SK-N-MC (cell line): Measurements from ENCODE around the gene ZNF593OS.

Experiments used
- DNase-seq: peaks from one replicate; pipeline ENCODE4 v3.0.0-alpha.2; 2011; ENCODE audit warnings: low read depth, low spot score
- H3K27ac ChIP-seq: fragments of 200-600 bp; sonication (generic); 2 replicates; pipeline ENCODE4 v1.5.1; 2016; ENCODE audit warnings: mixed run types
- H3K36me3 ChIP-seq: fragments of 200-600 bp; sonication (generic); 2 replicates; pipeline ENCODE4 v1.6.1; 2017; ENCODE audit warnings: antibody characterized with exemption, low read length, mixed read lengths; ENCODE audit not compliant: insufficient read depth
- H3K4me3 ChIP-seq: fragments of 200-600 bp; sonication (generic); 2 replicates; pipeline ENCODE4 v1.5.1; 2016
- H3K9ac ChIP-seq: fragments of 200-600 bp; sonication (generic); 2 replicates; pipeline ENCODE4 v1.8.0; 2017; ENCODE audit warnings: mixed run types, mixed read lengths; ENCODE audit not compliant: insufficient read length
- H3K9me3 ChIP-seq: fragments of 200-600 bp; sonication (generic); 2 replicates; pipeline ENCODE4 v1.6.1; 2017; ENCODE audit warnings: low read depth, mild to moderate bottlenecking, antibody characterized with exemption, low read length, moderate library complexity, mixed read lengths
- EZH2 ChIP-seq: fragments of 200-600 bp; sonication (generic); IDR thresholded peaks from one replicate; pipeline ENCODE4 v1.6.1; 2017; ENCODE audit warnings: antibody characterized with exemption
- FOXP2 ChIP-seq: optimal IDR thresholded peaks from 2 replicates; pipeline ENCODE3; 2011; ENCODE audit warnings: mild to moderate bottlenecking, moderate library complexity; ENCODE audit not compliant: insufficient read depth; ENCODE audit errors: extremely low read length, control extremely low read depth
- POLR2AphosphoS5 ChIP-seq: IDR thresholded peaks from 2 replicates; pipeline ENCODE4 v1.6.1; 2012; ENCODE audit warnings: mild to moderate bottlenecking, low read depth, low read length, borderline replicate concordance

ZNF593OS gene

GRCh38 chr1:26171084-26172072 lies at the start of gene ZNF593OS:
ZNF593OS (minus strand) TSS chr1:26171832; CDS start chr1:26171661, 171 bp downstream.
- no peak for DNase-seq
- TF ChIP-seq POLR2AphosphoS5, result no peak
- TF ChIP-seq EZH2, result no peak
- TF ChIP-seq FOXP2, result no peak
- Histone ChIP-seq H3K27ac (no peak within 1 kb of the TSS), H3K4me3 (peak within 1 kb of the TSS; percentile 91), H3K36me3 (no peaks in the 10 kb centered on the region; the same call in 1 of the 2 replicates), H3K9ac (peak within 1 kb of the TSS; percentile 92), H3K9me3 (no peaks in the 10 kb centered on the region)

DNA sequence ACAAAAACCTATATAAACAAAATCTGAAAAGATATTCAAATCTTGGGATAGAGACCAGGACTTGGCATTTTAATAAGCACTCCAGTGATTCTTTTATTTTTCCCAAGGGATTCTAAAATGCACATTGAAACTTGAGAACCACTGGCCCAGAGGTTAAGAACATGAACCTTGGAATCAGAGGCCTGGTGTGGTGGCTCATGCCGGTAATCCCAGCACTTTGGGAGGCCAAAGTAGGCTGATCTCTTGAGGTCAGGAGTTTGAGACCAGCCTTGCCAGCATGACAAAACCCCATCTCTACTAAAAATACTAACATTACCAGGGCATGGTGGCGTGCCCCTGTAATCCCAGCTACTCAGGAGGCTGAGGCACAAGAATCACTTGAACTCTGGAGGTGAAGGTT lies 49.5 kb upstream of the ZNF593OS start:
- H3K4me3 ChIP-seq, result no peak overlapping the region
- TF ChIP-seq FOXP2, result no peak
- no peak for TF ChIP-seq EZH2
- no peaks in the 10 kb centered on the region for H3K9me3 ChIP-seq
- DNase-seq, result no peak
- H3K36me3 ChIP-seq, result no peaks in the 10 kb centered on the region
- H3K27ac ChIP-seq, result no peak overlapping the region
- no peak overlapping the region for H3K9ac ChIP-seq

DNA sequence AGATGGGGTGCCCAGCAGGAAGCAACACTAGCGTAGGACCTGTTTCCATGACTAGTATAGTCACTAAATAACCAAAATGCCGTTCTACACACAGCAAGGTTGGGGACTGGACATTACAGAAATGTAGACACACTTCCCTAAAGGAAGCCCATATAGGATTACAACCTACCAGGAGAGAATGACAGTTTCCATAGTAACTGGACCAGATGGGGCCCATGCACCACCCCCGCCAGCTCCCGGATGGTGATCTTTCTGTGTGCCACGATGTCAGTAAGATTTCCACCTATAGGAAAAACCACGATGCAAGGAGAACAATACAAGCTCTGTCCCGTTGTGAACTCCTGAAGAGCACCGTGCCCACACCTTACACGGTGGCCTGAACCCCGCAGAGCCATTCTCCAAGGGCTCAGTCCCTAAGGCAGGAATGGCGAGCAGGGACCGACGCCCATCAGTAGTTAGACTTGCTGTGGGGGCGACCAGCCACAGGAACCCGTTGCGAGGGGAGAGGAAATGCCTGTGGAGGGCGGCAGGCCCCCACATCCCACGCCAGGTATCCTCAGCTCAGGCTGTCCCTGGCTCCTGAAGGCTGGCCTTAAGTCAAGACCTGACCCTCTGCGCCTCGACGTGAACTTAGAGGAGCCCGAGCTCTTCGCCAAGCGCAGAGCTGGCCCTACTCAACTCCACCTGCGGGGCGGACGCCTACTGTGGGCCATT lies 48.7 kb upstream of the ZNF593OS start:
- DNase-seq, result no peak
- H3K9me3 ChIP-seq, result no peaks in the 10 kb centered on the region
- TF ChIP-seq POLR2AphosphoS5 (no peak), EZH2 (no peak), FOXP2 (no peak)
- H3K4me3 ChIP-seq, result no peak overlapping the region
- H3K27ac ChIP-seq, result no peak overlapping the region
- H3K36me3 ChIP-seq, result no peaks in the 10 kb centered on the region
- no peak overlapping the region for H3K9ac ChIP-seq

GRCh38 chr1:26218906-26219494 lies 47.4 kb upstream of the ZNF593OS start:
- Histone ChIP-seq H3K36me3 (no peaks in the 10 kb centered on the region), H3K9me3 (no peaks in the 10 kb centered on the region), H3K27ac (no peak overlapping the region), H3K4me3 (no peak overlapping the region), H3K9ac (no peak overlapping the region)
- DNase-seq, result no peak
- TF ChIP-seq POLR2AphosphoS5, result no peak
- TF ChIP-seq EZH2, result no peak
- no peak for TF ChIP-seq FOXP2

DNA sequence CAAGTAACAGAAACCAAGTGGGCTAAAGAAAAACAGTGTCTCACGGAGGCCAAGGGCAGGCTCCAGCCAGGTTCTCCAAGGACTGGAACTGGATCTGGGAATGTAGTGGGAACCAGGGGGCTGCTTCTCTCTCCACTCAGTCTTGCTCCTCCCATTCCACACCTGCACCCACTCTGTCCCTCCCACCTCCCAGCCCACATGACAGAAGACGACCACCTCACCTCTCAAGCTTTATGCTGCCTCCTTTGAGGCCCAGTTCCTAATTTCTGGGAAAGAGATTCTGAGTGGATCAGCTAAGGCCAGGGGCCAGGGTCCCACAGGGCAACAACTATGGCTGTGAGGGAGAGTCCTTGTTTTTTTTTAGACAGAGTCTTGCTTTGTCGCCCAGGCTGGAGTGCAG lies 43.6 kb upstream of the ZNF593OS start:
- TF ChIP-seq EZH2, result no peak
- no peak for TF ChIP-seq POLR2AphosphoS5
- TF ChIP-seq FOXP2, result no peak
- no peak for DNase-seq
- no peak overlapping the region for H3K27ac ChIP-seq
- no peak overlapping the region for H3K4me3 ChIP-seq
- H3K36me3 ChIP-seq, result no peaks in the 10 kb centered on the region
- H3K9me3 ChIP-seq, result no peaks in the 10 kb centered on the region
- H3K9ac ChIP-seq, result no peak overlapping the region

GRCh38 chr1:26213335-26213905 lies 41.8 kb upstream of the ZNF593OS start:
- no peak overlapping the region for H3K4me3 ChIP-seq
- no peaks in the 10 kb centered on the region for H3K9me3 ChIP-seq
- H3K27ac ChIP-seq, result no peak overlapping the region
- H3K36me3 ChIP-seq, result no peaks in the 10 kb centered on the region
- no peak for TF ChIP-seq EZH2
- no peak for TF ChIP-seq FOXP2
- TF ChIP-seq POLR2AphosphoS5, result no peak
- H3K9ac ChIP-seq, result no peak overlapping the region
- DNase-seq, result no peak

GRCh38 chr1:26212726-26213125 lies 41.1 kb upstream of the ZNF593OS start:
- no peak overlapping the region for H3K4me3 ChIP-seq
- TF ChIP-seq POLR2AphosphoS5 (no peak), FOXP2 (no peak), EZH2 (no peak)

DNA sequence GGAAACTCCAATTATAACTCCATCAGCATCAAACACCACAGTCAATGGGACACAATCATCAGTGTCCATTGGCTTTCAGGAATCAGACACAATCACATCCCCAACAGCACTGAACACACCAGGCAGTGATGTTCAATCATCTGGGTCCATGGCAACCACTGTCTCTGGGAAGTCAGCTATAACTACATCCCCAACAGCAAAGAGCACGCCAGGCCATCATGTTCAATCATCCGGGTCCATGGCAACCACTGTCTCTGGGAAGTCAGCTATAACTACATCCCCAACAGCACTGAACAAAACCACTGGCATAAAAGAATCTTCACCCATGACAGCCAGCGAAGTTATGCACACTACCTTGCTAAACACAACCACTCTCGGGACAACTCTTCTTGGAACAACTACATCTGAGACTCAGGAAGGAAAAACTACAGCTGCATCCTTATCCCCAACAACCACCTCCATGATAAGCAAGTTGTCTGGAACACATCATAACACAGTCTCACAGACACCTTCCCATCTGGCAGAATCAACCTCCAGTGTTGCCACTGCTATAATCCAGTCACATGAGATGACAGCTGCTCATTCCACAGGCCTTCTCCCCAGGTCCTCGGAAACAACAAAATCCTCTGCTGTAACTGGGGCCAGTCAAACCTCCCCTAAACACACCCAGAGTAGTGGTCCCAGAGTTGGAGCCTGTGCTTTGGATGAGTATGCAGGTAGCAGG lies 38.7 kb upstream of the ZNF593OS start:
- no peak overlapping the region for H3K9ac ChIP-seq
- no peaks in the 10 kb centered on the region for H3K36me3 ChIP-seq
- H3K4me3 ChIP-seq, result no peak overlapping the region
- TF ChIP-seq EZH2 (no peak), POLR2AphosphoS5 (no peak), FOXP2 (no peak)
- DNase-seq, result no peak
- H3K27ac ChIP-seq, result no peak overlapping the region
- no peaks in the 10 kb centered on the region for H3K9me3 ChIP-seq

More at GRCh38 chr1:26212726-26213125, 41.1 kb upstream of the ZNF593OS start:
- DNase-seq, result no peak
- H3K9ac ChIP-seq, result no peak overlapping the region
- H3K36me3 ChIP-seq, result no peaks in the 10 kb centered on the region
- H3K9me3 ChIP-seq, result no peaks in the 10 kb centered on the region
- no peak overlapping the region for H3K27ac ChIP-seq
